Upper lobe of right lung (tissue), 1 donor: ENCODE data around the gene ADGRE2. TPM values are rescaled to one million over a fixed set of nuclear protein-coding genes. Genes with fewer than 3 reads are reported as not detected.

Source experiments
- ATAC-seq: fragments of 200-7000 bp; cut with Tn5 transposase; one replicate; pipeline ENCODE4 v1.9.1; 2020; ENCODE audit warnings: mild to moderate bottlenecking, moderate library complexity
- DNase-seq: peaks from one replicate; pipeline ENCODE4 v3.0.0-alpha.2; 2020
- H3K27ac ChIP-seq: fragments of 200-600 bp; one replicate; pipeline ENCODE4 v1.8.0; 2022
- H3K27me3 ChIP-seq: fragments of 200-600 bp; one replicate; pipeline ENCODE4 v1.8.0; 2022; ENCODE audit warnings: mild to moderate bottlenecking
- H3K36me3 ChIP-seq: fragments of 200-600 bp; one replicate; pipeline ENCODE4 v1.8.0; 2022
- H3K4me1 ChIP-seq: fragments of 200-600 bp; one replicate; pipeline ENCODE4 v1.8.0; 2022
- H3K4me3 ChIP-seq: fragments of 200-600 bp; one replicate; pipeline ENCODE4 v1.8.0; 2022; ENCODE audit warnings: mild to moderate bottlenecking
- H3K9me3 ChIP-seq: fragments of 200-600 bp; one replicate; pipeline ENCODE4 v1.8.0; 2022
- CTCF ChIP-seq: fragments of 200-600 bp; IDR thresholded peaks from one replicate; pipeline ENCODE4 v1.8.0; 2022; ENCODE audit warnings: antibody characterized with exemption
- intact Hi-C: fragments of 100-400 bp; cut with DNase I; formaldehyde crosslinking; loops from one replicate; pipeline ENCODE4 v1.11.0; 2022
- total RNA-seq: library from RNA; stranded (reverse); fragmentation: NEBNext Ultra II Directional; extraction: Animal tissue kit (Norgen Biotek cat#: 25700); gene quantifications from one replicate; pipeline ENCODE4 v1.2.1, GENCODE V29; 2021
- donor health status: DM: no; HTN: yes; CAD: no; lungs with severe emphysema.

ADGRE2 gene
- total RNA-seq, 1 donor from 2014 or later: 17.0 TPM

DNA sequence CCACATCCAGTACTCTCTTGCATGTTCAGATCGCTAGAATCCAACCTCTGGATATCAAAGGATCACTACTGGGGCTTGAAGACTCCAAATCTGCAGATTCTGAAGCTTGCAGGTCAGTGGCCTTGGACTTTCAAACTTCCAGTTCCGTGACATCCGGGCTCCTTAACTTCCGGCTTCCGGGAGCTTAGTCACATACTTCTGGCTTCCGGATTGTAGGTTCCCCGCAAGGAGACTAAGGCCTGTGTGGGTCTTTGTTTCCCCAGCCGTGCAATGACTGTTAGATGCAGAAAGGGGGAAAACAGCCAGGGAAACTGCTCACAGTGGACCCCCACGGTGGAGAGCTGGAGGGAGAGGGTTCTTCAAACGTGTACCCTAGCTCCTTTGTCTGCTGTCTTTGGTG is 47.2 kb downstream of the ADGRE2 start:
- no peaks in the 10 kb centered on the region for H3K4me1 ChIP-seq
- H3K27ac ChIP-seq: no peak overlapping the region
- H3K27me3 ChIP-seq: no peaks in the 10 kb centered on the region
- intact Hi-C loops: no loop called here
- H3K4me3 ChIP-seq: no peak overlapping the region
- DNase-seq (no peak), ATAC-seq (no peak)
- H3K9me3 ChIP-seq: peaks cover 16% of the 10 kb centered on the region
- no peaks in the 10 kb centered on the region for H3K36me3 ChIP-seq
- TF ChIP-seq CTCF: no peak

DNA sequence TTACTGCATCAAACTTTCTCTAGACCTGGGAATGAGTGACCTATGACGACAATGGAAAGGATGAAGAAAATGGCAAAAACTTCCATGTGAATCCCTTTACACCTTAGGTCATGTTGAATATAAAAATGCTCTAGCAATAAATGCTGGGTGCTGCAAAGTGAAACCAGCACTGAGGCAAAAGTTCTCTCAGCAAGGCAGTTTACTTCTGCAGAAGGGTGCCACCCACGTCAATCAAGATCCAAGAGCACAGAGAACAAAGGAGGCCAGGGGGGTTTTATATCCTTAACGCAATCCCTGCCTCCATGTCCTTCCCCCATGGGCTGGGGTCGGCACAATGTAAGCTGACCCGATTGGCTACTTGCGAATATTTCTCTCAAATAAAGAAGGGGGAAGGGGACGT is 49.8 kb downstream of the ADGRE2 start:
- ATAC-seq (no peak), DNase-seq (no peak)
- Histone ChIP-seq H3K27ac (no peak overlapping the region), H3K4me1 (no peaks in the 10 kb centered on the region), H3K36me3 (no peaks in the 10 kb centered on the region), H3K27me3 (no peaks in the 10 kb centered on the region), H3K9me3 (peaks cover 36% of the 10 kb centered on the region), H3K4me3 (no peak overlapping the region)
- TF ChIP-seq CTCF: no peak
- intact Hi-C loops: no loop called here

DNA sequence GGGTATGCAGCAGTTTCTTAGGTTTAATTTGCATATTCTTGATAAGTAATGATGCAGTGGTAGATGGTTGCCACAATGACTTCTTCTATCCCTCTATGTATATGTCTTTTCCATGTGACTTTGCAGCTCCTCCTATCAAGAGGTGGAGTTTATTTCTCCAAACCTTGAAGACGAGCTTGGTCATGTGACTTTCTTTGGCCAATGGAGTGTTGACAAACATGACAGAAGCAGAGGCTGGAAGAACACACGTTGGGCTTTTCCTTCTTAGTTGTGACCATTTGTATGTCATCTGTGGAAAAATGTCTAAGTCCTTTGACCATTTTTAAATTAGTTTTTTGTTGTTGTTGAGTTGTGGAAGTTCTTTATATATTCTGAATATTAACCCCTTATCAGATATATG is 56.2 kb downstream of the ADGRE2 start:
- ATAC-seq (no peak), DNase-seq (no peak)
- H3K27ac ChIP-seq: no peak overlapping the region
- H3K36me3 ChIP-seq: peaks cover 16% of the 10 kb centered on the region
- no peak overlapping the region for H3K4me3 ChIP-seq
- intact Hi-C loops: no loop called here
- H3K27me3 ChIP-seq: no peaks in the 10 kb centered on the region
- no peak for TF ChIP-seq CTCF
- H3K4me1 ChIP-seq: no peaks in the 10 kb centered on the region
- peaks cover 94% of the 10 kb centered on the region for H3K9me3 ChIP-seq

- no peak overlapping the region for H3K27ac ChIP-seq
- no peaks in the 10 kb centered on the region for H3K27me3 ChIP-seq
- intact Hi-C loops: no loop called here
- no peak for TF ChIP-seq CTCF
- H3K9me3 ChIP-seq: peaks cover 87% of the 10 kb centered on the region
- no peak for ATAC-seq
- no peaks in the 10 kb centered on the region for H3K4me1 ChIP-seq
- peaks cover 42% of the 10 kb centered on the region for H3K36me3 ChIP-seq
- no peak overlapping the region for H3K4me3 ChIP-seq
- DNase-seq: no peak
Observed at GRCh38 chr19:14719162-14719561, 59.2 kb downstream of the ADGRE2 start.

DNA sequence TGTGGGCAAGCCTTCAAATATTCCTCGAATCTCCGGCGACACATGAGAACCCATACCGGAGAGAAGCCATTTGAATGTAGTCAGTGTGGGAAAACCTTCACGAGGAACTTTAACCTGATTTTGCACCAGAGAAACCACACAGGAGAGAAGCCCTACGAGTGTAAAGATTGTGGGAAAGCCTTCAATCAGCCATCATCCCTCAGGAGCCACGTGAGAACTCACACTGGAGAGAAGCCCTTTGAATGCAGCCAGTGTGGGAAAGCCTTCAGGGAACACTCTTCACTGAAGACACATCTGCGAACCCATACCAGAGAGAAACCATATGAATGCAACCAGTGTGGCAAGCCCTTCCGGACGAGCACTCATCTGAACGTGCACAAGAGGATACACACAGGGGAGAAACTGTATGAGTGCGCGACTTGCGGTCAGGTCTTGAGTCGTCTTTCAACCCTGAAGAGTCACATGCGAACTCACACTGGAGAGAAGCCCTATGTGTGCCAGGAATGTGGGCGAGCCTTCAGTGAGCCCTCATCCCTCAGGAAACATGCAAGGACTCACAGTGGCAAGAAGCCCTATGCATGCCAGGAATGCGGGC is 59.7 kb downstream of the ADGRE2 start:
- no peaks in the 10 kb centered on the region for H3K27me3 ChIP-seq
- no peak for ATAC-seq
- H3K4me1 ChIP-seq: no peaks in the 10 kb centered on the region
- intact Hi-C loops: no loop called here
- H3K27ac ChIP-seq: no peak overlapping the region
- peaks cover 82% of the 10 kb centered on the region for H3K9me3 ChIP-seq
- H3K36me3 ChIP-seq: peaks cover 47% of the 10 kb centered on the region
- TF ChIP-seq CTCF: no peak
- DNase-seq: no peak
- H3K4me3 ChIP-seq: no peak overlapping the region

GRCh38 chr19:14715841-14716240 is 62.5 kb downstream of the ADGRE2 start:
- Histone ChIP-seq H3K36me3 (peaks cover 60% of the 10 kb centered on the region), H3K4me1 (no peaks in the 10 kb centered on the region), H3K4me3 (no peak overlapping the region), H3K27me3 (no peaks in the 10 kb centered on the region), H3K27ac (no peak overlapping the region), H3K9me3 (peaks cover 54% of the 10 kb centered on the region)
- intact Hi-C loops: no loop called here
- TF ChIP-seq CTCF: no peak
- DNase-seq: no peak
- no peak for ATAC-seq
